Calu3 (cell line): ENCODE measurements around the gene TXNDC5. TPM values are rescaled to one million over a fixed set of nuclear protein-coding genes. Genes with fewer than 3 reads are reported as not detected.

Source experiments
- BruUV-seq: library from RNA; stranded (reverse); fragments of 400-500 nt; replicated peaks from 2 replicates; lab custom pipeline; 2021; lab: Mats Ljungman, UMichigan
- CTCF ChIA-PET: fragments of 300-600 bp; sonication (Branson Sonifier 250); formaldehyde crosslinking; loops from one replicate; lab custom pipeline; 2022; ENCODE audit warnings: antibody characterized with exemption; lab: Charles Lee
- DNase-seq: peaks from one replicate; pipeline ENCODE4 v3.0.0; 2022
- H3K27ac Mint-ChIP-seq: one replicate; pipeline ENCODE4 v1.8.0; 2022; ENCODE audit warnings: mixed read lengths; ENCODE audit not compliant: unreplicated experiment
- H3K27me3 Mint-ChIP-seq: one replicate; pipeline ENCODE4 v1.8.0; 2022; ENCODE audit warnings: mixed read lengths; ENCODE audit not compliant: unreplicated experiment
- H3K36me3 Mint-ChIP-seq: one replicate; pipeline ENCODE4 v1.8.0; 2022; ENCODE audit warnings: mild to moderate bottlenecking, moderate library complexity, mixed read lengths; ENCODE audit not compliant: insufficient read depth, unreplicated experiment
- H3K4me1 Mint-ChIP-seq: one replicate; pipeline ENCODE4 v1.8.0; 2022; ENCODE audit warnings: mild to moderate bottlenecking, low read depth, mixed read lengths; ENCODE audit not compliant: unreplicated experiment
- H3K4me3 Mint-ChIP-seq: one replicate; pipeline ENCODE4 v1.8.0; 2022; ENCODE audit warnings: mild to moderate bottlenecking, low read depth, moderate library complexity, mixed read lengths; ENCODE audit not compliant: unreplicated experiment
- H3K9me3 Mint-ChIP-seq: one replicate; pipeline ENCODE4 v1.8.0; 2022; ENCODE audit warnings: low read depth, mixed read lengths; ENCODE audit not compliant: unreplicated experiment
- intact Hi-C: fragments of 100-400 bp; cut with micrococcal nuclease; formaldehyde crosslinking; loops from one replicate; pipeline ENCODE4 v1.10.0; 2022; ENCODE audit not compliant: unreplicated experiment
- total RNA-seq: library from RNA; stranded (reverse); gene quantifications from 2 replicates; pipeline ENCODE4 v1.2.3, GENCODE V29; 2022
- TF ChIP-seq, protein P1 (sequence below): fragments of 200-600 bp; IDR thresholded peaks from one replicate; pipeline ENCODE4 v1.8.0; 2022; ENCODE audit warnings: antibody characterized with exemption; ENCODE audit not compliant: unreplicated experiment

TXNDC5 gene
- total RNA-seq, 1 experiment from 2014 or later: 111 TPM

DNA sequence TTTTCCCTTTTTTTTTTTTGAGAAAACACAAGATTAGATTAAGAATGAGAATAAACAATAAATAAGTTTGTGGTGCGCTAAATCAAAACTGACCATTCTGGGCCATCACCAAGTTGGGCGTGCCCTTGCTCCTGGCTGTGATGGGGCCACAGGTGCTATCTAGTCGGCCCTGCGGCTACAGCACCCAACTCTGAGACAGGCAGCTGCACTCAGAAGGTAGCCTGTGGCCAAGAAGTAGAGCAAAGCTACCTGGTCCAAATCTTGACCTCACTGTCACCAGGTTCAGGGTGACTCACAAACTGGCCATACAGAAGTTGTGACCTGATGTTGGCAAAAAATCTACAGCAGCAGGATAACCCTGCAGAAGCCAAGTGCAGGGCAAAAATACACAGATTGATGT, 3.4 kb downstream of the TXNDC5 start:
- DNase-seq: no peak
- intact Hi-C loops: no loop called here
- peaks cover 8% of the 10 kb centered on the region for H3K4me1 Mint-ChIP-seq
- TF ChIP-seq, protein P1, sequence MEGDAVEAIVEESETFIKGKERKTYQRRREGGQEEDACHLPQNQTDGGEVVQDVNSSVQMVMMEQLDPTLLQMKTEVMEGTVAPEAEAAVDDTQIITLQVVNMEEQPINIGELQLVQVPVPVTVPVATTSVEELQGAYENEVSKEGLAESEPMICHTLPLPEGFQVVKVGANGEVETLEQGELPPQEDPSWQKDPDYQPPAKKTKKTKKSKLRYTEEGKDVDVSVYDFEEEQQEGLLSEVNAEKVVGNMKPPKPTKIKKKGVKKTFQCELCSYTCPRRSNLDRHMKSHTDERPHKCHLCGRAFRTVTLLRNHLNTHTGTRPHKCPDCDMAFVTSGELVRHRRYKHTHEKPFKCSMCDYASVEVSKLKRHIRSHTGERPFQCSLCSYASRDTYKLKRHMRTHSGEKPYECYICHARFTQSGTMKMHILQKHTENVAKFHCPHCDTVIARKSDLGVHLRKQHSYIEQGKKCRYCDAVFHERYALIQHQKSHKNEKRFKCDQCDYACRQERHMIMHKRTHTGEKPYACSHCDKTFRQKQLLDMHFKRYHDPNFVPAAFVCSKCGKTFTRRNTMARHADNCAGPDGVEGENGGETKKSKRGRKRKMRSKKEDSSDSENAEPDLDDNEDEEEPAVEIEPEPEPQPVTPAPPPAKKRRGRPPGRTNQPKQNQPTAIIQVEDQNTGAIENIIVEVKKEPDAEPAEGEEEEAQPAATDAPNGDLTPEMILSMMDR: no peak
- H3K27me3 Mint-ChIP-seq: no peaks in the 10 kb centered on the region
- CTCF ChIA-PET: no interaction called here
- H3K9me3 Mint-ChIP-seq: no peaks in the 10 kb centered on the region
- H3K27ac Mint-ChIP-seq: no peak overlapping the region
- BruUV-seq: no TSS peak
- H3K36me3 Mint-ChIP-seq: peaks cover 25% of the 10 kb centered on the region
- H3K4me3 Mint-ChIP-seq: no peak overlapping the region

DNA sequence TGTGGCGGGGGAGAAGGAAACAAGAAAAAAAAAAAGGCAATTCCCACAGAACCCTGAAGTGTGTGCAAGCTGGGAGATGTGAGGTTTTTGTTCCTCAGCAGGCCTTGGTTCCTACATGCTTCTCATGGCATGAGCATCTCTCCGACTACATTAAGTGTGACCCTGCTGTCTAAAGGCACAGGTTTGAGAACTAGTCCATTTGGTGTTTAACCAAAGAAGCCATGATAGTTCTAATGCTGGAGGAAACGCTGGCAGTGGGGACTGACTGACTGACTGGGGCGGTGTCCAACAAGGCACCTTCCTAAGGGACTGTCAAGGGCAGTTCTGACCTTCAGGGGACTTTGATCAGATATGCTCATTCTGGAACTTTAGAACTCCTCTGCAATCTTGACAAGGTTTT, 3.8 kb downstream of the TXNDC5 start:
- Mint-ChIP-seq H3K4me3 (no peak overlapping the region), H3K36me3 (peaks cover 25% of the 10 kb centered on the region), H3K27ac (no peak overlapping the region), H3K9me3 (no peaks in the 10 kb centered on the region), H3K4me1 (peaks cover 8% of the 10 kb centered on the region), H3K27me3 (no peaks in the 10 kb centered on the region)
- TF ChIP-seq, protein P1: no peak
- DNase-seq: no peak
- CTCF ChIA-PET: interaction anchor here (0.7 kb wide), 1 partner anchor 29 kb away, joined by 5 read pairs; no protein-coding TSS in a partner anchor
- intact Hi-C loops: no loop called here
- no TSS peak for BruUV-seq

DNA sequence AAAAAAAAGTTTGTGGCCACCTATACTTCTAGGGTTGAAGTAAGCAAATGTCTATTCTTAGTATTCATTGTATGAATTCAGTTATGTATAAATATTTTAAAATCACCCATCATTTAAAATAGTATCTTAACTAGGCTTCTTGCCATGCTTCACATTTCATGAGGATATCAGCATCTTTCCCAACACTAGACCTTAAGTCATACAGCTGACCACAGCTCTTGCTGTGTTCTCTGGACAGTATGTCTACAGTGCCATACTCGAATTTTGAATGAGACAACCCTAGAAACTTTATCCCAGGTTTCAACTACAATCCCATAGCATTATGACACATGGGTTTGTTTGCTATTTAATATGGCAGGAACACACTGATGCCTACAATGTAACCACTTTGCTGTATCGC, 5.2 kb downstream of the TXNDC5 start:
- CTCF ChIA-PET: no interaction called here
- no peaks in the 10 kb centered on the region for H3K9me3 Mint-ChIP-seq
- TF ChIP-seq, protein P1: no peak
- no TSS peak for BruUV-seq
- H3K27ac Mint-ChIP-seq: no peak overlapping the region
- H3K4me1 Mint-ChIP-seq: peaks cover 8% of the 10 kb centered on the region
- no peak for DNase-seq
- no peak overlapping the region for H3K4me3 Mint-ChIP-seq
- no peaks in the 10 kb centered on the region for H3K27me3 Mint-ChIP-seq
- H3K36me3 Mint-ChIP-seq: peaks cover 19% of the 10 kb centered on the region
- intact Hi-C loops: no loop called here

DNA sequence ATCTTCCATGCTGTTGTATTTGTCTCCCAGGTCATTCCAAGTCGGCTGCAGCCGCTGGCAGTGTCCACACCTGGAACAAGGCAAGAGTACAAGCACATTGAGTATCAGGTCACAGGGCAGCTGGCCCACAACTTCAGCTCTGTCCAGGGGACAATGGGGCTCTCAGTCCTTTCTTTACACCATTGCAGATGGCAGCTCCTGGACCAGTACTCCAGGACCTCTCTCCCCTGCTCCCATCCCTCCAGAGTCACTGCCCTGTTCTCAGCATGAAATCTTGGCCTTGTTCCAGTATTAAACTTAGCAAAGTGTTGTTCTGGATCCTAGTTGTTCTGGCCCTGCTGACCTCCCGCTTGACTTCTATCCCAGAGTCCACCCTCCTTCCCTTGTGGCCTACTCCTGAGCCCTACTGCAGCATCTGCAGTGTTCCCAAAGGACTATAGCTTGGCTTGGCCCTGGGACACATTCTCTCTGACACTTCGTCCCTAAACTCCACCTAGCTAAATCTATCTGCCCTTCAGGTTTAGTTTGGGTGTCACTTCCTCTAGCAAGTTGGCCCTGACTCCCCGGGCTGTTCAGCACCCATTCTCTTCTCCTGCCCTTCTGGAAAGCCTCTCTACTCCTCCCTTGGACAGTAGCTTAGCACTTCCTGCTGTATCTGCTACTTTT, 5.8 kb downstream of the TXNDC5 start:
- BruUV-seq: no TSS peak
- no peak for DNase-seq
- TF ChIP-seq, protein P1: no peak
- Mint-ChIP-seq H3K27me3 (no peaks in the 10 kb centered on the region), H3K9me3 (no peaks in the 10 kb centered on the region), H3K4me3 (no peak overlapping the region), H3K4me1 (peaks cover 8% of the 10 kb centered on the region), H3K36me3 (peaks cover 18% of the 10 kb centered on the region), H3K27ac (peak overlapping the region; percentile 31)
- CTCF ChIA-PET: no interaction called here
- intact Hi-C loops: no loop called here
